Mucosa of gallbladder (tissue), 1 donor: ENCODE results near the gene GNLY. TPM values are rescaled to one million over a fixed set of nuclear protein-coding genes. Genes with fewer than 3 reads are reported as not detected.

Source experiments
- DNase-seq: peaks from one replicate; pipeline ENCODE4 v3.0.0-alpha.2; 2020; ENCODE audit warnings: low spot score
- total RNA-seq: library from RNA; stranded (reverse); gene quantifications from one replicate; pipeline ENCODE4 v1.2.1, GENCODE V29; 2021
- donor health status: DM: no; HTN: no; CAD: no.

The GNLY gene
- total RNA-seq, 1 donor from 2014 or later: 0.95 TPM

DNA sequence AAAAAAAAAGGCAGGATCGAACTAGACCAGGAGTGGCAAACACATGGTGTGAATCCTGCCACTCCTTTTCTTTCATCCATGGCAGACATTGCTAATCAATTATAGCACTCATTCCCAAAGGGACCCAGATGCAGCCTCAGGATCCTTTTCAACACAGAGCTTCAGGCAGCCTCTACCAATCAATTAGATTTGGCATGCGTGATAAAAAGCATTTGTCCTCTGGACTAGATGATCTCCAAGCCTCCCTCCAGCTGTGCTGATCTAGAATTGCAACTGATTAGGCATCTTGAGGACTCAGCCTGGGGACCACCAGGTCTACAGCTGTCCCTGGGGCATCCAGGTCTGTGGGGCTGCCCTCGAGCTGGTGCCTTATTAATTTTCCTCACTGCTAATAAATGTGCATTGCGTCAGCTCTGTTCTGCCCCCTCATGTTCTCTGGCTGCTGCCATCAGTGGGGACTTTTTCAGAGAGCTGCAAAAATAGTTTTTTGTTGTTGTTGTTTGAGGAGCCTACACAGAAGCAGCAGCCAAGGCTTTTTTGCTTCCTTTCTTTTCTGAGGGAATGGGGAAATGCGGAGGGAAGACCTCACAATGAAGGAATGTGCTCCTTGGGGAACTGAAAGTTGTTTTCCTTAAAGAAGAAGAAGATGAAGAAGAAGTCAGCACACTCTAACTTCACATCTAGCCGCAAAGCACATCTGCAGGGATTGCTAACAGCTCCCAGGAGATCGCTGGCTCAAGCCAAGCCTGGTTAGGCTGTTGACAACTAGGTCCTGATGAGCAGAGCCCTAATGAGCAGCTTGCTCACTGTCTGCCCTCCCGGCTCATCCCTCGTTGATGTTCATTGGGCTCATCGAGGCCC, 50.8 kb downstream of the GNLY start:
- no peak for DNase-seq

DNA sequence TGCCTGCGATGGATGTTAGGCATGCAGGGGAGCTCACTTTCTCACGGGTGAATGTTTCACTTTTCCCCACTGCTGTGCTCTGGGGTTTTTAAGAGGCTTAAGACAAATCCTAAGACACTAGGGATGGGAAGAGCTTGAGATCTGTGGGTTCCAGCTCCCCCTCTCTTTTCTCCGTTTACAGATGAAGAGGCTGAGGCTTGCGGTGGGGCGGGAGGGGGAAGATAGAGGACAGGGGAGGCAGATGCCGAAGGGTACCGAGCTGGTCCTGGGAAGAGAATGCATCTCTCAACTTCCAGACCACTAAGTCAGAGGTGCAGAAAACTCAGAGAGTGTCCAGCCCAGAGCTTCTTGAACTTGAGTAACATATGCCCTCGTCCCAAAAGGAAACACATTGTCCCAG, 51.5 kb downstream of the GNLY start:
- DNase-seq: no peak

DNA sequence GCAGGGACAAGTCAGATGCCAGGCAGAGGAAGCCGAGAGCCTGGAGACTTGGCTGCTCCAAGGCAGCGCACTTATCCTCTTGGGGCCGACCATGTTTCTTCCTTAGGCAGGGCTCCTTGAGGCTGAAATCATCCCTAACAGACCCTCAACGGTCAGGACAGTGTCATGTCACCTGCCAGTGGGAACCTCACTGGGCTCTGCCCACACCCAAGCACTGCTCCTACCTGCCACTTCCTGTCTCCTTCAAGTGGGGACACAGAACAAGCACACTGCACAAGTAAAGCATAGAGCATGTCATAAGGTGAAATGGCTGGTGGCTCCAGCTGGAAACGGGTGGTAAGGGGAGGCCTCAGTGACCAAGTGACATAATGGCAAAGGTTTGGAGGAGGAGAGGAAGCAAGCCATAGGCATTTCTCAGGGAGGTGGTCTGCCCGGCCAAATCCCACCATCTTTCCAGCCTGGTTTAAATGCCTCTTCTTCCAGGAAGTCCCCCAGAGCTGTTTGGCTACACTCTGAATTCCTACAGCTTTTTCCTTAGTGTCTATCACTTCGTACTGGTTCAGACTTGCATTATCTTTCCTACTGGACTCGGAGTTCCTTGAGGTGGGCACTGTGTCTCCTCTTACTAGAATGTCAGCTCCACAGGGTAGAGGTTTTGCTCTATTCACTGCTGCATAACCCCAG, 52.3 kb downstream of the GNLY start:
- no peak for DNase-seq

GRCh38 chr2:85747441-85747840, 53.3 kb downstream of the GNLY start:
- no peak for DNase-seq

DNA sequence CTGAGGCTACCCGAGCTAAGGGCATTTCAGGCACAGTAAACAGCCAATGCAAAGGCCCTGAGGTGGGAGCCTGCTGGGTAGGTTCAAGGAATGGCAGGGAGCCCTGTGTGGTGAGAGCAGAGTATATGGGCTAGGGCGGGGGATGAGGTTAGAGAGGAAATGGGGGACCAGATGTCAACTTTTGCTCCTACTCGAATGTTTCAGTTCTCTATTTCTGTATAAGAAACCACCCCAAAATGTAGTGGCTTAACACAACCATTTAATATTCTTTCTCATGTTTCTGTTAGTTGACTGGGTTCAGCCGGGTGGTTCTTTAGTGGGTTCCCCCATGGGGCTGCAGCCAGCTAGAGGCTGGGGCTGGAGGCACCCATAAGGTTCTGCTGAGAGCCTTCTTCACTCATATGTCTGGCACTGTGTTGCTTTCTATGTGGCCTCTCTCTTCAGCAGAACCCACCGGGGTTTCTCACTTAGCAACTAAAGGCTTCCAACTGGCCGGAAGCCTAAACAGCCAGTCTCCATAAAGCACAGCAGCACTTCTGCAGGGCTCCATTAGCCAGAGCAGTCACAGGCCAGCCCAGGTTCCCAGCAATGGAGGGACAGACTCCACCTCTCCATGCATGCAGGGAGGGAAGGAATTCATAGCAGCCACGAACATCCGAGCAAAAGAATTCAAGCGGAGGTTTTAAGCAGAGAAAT, 54.0 kb downstream of the GNLY start:
- no peak for DNase-seq

Other genes starting within 250 kb of the GNLY start
- gene MAT2A, start 155.2 kb upstream of the GNLY start, total RNA-seq: 262 TPM
- 77.4 TPM for gene GGCX, start 132.9 kb upstream of the GNLY start, total RNA-seq
- gene VAMP8, start 116.8 kb upstream of the GNLY start, total RNA-seq: 178 TPM
- 48.8 TPM for gene VAMP5, start 109.9 kb upstream of the GNLY start, total RNA-seq
- gene RNF181, start 98.6 kb upstream of the GNLY start, total RNA-seq: 94.1 TPM
- 31.9 TPM for gene TMEM150A, start 91.7 kb upstream of the GNLY start, total RNA-seq
- gene C2orf68, start 82.3 kb upstream of the GNLY start, total RNA-seq: 47.8 TPM
- 44.1 TPM for gene USP39, start 78.2 kb upstream of the GNLY start, total RNA-seq
- 11.5 TPM for gene SFTPB, start 26.2 kb upstream of the GNLY start, total RNA-seq
- gene ATOH8, start 59.6 kb downstream of the GNLY start, total RNA-seq: 9.0 TPM
- gene ST3GAL5, start 194.6 kb downstream of the GNLY start, total RNA-seq: 56.2 TPM